22Rv1 (cell line): Measurements from ENCODE around the gene AACS.

Experiments used
- ZFX ChIP-seq: fragments of 450-650 bp; IDR thresholded peaks from 2 replicates; pipeline ENCODE4 v1.6.1; 2017; ENCODE audit warnings: antibody characterized with exemption, borderline replicate concordance
- TF ChIP-seq, protein P1 (sequence below): fragments of 450-650 bp; IDR thresholded peaks from 2 replicates; pipeline ENCODE4 v1.5.1; 2017; ENCODE audit warnings: mild to moderate bottlenecking

DNA sequence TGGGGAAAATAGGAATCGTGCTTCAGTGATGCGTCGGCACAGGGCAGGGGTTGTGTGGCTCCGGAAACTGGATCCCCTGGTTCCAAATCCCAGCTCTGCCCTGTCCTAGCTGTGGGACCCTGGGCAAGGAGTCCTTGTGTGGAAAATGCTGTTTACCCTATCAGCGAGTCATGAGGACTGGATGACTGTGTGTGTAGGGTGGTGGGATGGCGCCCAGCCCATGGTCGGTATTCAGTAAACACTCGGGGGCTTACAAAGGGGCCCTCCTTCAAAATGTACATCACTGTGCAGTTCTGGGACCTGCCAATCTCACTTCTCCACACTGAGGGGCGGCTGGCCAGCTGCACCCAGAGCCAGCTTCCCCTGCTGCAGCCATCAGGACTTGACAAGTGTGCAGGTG is 47.4 kb upstream of the AACS start:
- TF ChIP-seq, protein P1, sequence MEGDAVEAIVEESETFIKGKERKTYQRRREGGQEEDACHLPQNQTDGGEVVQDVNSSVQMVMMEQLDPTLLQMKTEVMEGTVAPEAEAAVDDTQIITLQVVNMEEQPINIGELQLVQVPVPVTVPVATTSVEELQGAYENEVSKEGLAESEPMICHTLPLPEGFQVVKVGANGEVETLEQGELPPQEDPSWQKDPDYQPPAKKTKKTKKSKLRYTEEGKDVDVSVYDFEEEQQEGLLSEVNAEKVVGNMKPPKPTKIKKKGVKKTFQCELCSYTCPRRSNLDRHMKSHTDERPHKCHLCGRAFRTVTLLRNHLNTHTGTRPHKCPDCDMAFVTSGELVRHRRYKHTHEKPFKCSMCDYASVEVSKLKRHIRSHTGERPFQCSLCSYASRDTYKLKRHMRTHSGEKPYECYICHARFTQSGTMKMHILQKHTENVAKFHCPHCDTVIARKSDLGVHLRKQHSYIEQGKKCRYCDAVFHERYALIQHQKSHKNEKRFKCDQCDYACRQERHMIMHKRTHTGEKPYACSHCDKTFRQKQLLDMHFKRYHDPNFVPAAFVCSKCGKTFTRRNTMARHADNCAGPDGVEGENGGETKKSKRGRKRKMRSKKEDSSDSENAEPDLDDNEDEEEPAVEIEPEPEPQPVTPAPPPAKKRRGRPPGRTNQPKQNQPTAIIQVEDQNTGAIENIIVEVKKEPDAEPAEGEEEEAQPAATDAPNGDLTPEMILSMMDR: no peak
- TF ChIP-seq ZFX: no peak
